Measurements from ENCODE around the gene CHD5.

The CHD5 gene

DNA sequence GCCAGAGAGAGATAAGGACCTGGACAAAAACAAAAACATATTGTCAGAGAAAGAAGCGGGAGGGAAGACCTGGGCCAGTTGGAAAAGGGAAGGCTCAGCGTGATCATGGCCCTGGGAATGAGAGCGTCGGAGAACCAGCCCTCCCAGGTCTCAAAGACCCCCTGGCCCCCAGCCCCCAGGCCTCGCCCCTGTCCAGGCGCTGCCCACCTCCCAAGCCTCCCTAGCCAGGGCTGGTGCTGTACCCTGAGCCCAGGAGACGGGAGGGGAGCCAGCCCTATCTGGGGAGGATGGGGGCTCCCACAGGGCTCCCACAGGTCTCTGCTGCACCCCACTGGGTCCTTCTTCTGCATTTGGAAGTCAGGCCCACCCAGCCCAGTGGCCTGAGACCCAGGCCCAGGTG, 15.1 kb downstream of the CHD5 start:
- TF ChIP-seq, protein P1, sequence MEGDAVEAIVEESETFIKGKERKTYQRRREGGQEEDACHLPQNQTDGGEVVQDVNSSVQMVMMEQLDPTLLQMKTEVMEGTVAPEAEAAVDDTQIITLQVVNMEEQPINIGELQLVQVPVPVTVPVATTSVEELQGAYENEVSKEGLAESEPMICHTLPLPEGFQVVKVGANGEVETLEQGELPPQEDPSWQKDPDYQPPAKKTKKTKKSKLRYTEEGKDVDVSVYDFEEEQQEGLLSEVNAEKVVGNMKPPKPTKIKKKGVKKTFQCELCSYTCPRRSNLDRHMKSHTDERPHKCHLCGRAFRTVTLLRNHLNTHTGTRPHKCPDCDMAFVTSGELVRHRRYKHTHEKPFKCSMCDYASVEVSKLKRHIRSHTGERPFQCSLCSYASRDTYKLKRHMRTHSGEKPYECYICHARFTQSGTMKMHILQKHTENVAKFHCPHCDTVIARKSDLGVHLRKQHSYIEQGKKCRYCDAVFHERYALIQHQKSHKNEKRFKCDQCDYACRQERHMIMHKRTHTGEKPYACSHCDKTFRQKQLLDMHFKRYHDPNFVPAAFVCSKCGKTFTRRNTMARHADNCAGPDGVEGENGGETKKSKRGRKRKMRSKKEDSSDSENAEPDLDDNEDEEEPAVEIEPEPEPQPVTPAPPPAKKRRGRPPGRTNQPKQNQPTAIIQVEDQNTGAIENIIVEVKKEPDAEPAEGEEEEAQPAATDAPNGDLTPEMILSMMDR (IDR thresholded peaks at IDR 0.05; ENCODE audit: borderline replicate concordance, control extremely low read depth, extremely low read depth, insufficient read depth, missing control alignments), result no peak
- in situ Hi-C loops (cut with MboI; ENCODE audit: low sequenced_read_pairs, unreplicated experiment), result no loop called here
- DNase-seq (ENCODE audit: low spot score), result no peak

DNA sequence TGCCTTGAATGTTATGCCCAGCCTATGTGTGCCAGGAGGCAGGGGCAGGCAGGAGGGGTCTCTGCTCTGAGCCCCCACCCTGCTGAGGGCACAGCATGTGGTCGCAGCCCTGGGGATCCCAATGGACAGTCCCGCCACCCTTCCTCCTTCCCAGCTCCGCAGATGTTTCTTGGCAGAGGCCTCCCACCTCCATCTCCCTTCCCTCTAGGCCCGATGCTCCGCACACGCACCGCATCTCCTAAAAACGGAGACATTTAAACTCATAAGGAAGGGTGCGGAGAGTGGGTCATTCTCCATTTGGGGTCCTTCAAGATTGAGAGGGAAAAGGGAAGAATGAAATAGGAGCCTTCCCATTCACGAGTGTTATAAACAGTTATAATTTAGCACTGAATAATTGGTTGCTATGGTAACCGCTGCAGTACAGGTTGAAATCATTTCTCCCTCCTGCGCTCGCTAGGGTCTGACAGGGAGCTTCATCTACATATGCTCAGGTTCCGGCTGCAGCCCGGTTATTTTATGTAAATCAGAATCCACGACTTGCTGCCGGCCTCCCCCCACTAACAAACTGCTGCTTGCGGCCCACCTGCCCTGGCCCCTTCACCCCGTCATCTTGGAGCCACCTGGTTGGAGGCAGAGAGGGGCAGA, 16.0 kb downstream of the CHD5 start:
- DNase-seq (ENCODE audit: low spot score), result no peak
- in situ Hi-C loops (cut with MboI; ENCODE audit: low sequenced_read_pairs, unreplicated experiment), result no loop called here
- TF ChIP-seq, protein P1 (IDR thresholded peaks at IDR 0.05; ENCODE audit: borderline replicate concordance, control extremely low read depth, extremely low read depth, insufficient read depth, missing control alignments), result no peak

- in situ Hi-C loops (cut with MboI; ENCODE audit: low sequenced_read_pairs, unreplicated experiment), result no loop called here
- TF ChIP-seq, protein P1 (IDR thresholded peaks at IDR 0.05; ENCODE audit: borderline replicate concordance, control extremely low read depth, extremely low read depth, insufficient read depth, missing control alignments), result no peak
- no peak for DNase-seq (ENCODE audit: low spot score)
Measured at GRCh38 chr1:6163191-6163972, 16.7 kb downstream of the CHD5 start.

DNA sequence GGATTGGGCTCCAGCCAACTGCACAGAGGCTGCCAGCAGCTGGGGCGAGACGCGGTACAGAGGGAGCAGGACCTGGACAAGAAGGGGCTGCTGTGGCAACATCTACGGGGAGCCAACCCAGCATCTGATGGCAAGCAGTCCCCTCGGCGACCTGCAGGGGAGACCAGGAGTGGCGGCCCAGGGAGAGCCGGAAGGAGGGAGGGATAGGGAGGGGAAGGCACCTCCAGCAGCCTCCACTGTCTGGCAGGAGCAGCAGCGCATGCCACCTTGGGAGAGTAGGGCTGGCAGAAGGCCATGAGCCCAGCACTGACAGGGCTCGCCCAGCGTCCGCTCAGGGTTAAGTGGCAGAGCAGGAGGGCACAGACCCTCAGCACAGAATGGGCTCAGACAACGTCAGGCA, 17.3 kb downstream of the CHD5 start:
- in situ Hi-C loops (cut with MboI; ENCODE audit: low sequenced_read_pairs, unreplicated experiment), result no loop called here
- TF ChIP-seq, protein P1 (IDR thresholded peaks at IDR 0.05; ENCODE audit: borderline replicate concordance, control extremely low read depth, extremely low read depth, insufficient read depth, missing control alignments), result no peak
- no peak for DNase-seq (ENCODE audit: low spot score)

GRCh38 chr1:6162341-6162740, 17.8 kb downstream of the CHD5 start:
- TF ChIP-seq, protein P1 (IDR thresholded peaks at IDR 0.05; ENCODE audit: borderline replicate concordance, control extremely low read depth, extremely low read depth, insufficient read depth, missing control alignments), result no peak
- DNase-seq (ENCODE audit: low spot score), result no peak
- in situ Hi-C loops (cut with MboI; ENCODE audit: low sequenced_read_pairs, unreplicated experiment), result no loop called here

GRCh38 chr1:6158181-6158580, 21.9 kb downstream of the CHD5 start:
- in situ Hi-C loops (cut with MboI; ENCODE audit: low sequenced_read_pairs, unreplicated experiment), result no loop called here
- TF ChIP-seq, protein P1 (IDR thresholded peaks at IDR 0.05; ENCODE audit: borderline replicate concordance, control extremely low read depth, extremely low read depth, insufficient read depth, missing control alignments), result no peak
- no peak for DNase-seq (ENCODE audit: low spot score)
